ENCODE data around the gene IQCF5. TPM values are rescaled to one million over a fixed set of nuclear protein-coding genes. Genes with fewer than 3 reads are reported as not detected.
"Not testable (repeated sequence)": the region's sequence is repeated elsewhere in the genome, so short reads cannot be mapped to it uniquely, and the experiment has no call there.

Gene IQCF5
- total RNA-seq = not detected in 2 replicates

DNA sequence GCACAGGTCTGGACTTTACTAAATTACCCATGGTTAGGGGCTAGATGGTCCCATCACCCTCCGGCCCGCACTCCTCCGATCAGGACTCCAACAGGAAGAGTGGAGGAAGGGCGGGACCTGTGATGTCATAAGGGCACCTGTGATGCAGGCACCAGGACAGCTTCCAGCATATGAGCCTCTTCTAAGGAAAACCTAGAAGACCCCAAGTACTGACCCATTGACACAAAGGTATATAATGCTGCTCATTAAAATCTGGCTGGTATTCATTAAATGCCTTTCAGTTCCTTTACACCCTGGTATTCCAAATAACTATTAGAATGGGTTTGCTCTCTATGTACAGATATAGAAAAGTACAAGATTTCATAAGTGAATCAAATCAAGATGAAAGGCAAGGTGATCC is at the start of gene IQCF5:
TSS of gene IQCF5 (minus strand) at position 101 of the 400 bp plus-strand sequence. CDS start at position 31, 70 bp downstream.
- intact Hi-C loops (cut with micrococcal nuclease) = no loop called here

DNA sequence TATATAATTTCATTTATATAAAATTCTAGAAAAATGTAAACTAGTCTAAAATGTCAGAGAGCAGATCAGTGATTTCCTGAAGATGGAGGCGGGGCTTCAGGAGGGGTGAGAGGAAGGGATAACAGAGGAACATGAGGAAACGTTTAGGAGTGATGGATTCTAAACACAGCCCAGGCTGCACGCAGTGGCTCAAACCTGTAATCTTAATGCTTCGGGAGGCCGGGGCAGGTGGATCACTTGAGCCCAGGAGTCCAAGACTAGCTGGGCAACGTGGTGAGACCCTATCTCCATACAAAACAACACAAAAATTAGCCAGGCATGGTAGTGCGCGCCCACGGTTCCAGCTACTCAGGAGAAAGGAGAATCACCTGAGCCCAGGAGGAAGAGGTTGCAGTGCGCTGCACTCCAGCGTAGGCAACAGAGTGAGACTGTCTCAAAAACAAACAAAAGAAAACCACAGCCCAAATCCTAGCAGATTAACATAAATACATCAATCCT is 45.7 kb upstream of the IQCF5 start:
- intact Hi-C loops (cut with micrococcal nuclease) = no loop called here

DNA sequence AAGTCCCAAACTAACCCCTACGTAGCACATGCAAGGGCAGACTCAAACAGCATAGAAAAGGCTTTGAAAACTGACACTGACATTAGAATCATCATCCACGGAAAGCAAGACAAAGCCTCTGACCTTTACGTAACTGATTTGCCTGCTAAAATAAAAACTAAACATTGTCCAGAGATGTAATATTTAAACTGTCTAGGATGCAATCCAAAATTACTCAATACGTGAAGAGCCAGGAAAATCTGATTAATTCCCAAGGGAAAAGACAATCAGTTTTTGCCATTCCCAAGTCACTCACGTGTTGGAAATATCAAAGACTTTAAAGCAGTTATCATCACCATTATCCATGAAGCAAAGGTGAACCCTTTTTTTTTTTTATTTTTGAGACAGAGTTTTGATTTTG is 41.0 kb upstream of the IQCF5 start:
- intact Hi-C loops (cut with micrococcal nuclease) = no loop called here

DNA sequence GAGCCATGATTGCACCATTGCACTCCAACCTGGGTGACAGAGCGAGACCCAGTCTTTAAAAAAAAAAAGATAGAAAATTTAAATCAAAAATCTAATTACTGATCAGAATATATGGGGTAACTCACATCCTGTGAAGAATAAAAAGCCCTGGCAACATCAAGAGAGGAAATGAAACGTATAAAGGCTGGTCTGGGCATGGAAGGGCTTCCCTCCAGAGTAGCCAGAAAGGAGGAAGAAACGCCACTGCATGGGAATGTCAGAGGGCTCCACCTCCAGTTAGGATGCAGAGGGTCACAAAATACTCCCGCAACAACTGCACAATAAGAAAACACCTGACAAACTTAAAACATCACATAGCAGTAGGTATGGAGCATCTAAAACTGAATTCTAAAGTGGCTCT is 32.6 kb upstream of the IQCF5 start:
- intact Hi-C loops (cut with micrococcal nuclease) = no loop called here

- intact Hi-C loops (cut with micrococcal nuclease) = no loop called here
These were observed 28.8 kb upstream of the IQCF5 start for GRCh38 chr3:51904034-51904823.

GRCh38 chr3:51902361-51902760 is 27.0 kb upstream of the IQCF5 start:
- intact Hi-C loops (cut with micrococcal nuclease) = not testable (repeated sequence)

DNA sequence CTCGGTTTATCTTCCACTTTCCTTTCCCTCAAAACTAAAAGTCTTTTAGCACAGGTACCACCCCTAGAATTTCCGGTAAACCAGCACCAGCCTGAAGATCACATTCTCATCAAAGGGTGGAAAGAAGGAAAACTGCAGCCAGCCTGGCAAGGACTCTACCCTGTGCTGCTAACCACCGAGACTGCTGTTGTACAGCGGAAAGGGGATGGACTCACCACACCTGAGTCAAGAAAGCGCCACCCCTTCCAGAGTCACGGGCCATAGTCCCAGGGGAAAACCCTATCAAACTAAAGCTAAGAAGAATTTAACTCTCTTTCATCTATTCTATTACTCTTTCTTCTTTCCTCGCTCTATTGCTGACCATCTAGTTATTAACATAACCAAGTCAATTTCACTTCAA is 24.6 kb upstream of the IQCF5 start:
- intact Hi-C loops (cut with micrococcal nuclease) = not testable (repeated sequence)

- intact Hi-C loops (cut with micrococcal nuclease) = no loop called here
These were observed 22.0 kb upstream of the IQCF5 start for GRCh38 chr3:51897391-51897790.

- intact Hi-C loops (cut with micrococcal nuclease) = no loop called here
These were observed 21.4 kb upstream of the IQCF5 start for GRCh38 chr3:51896607-51897305.

- intact Hi-C loops (cut with micrococcal nuclease) = no loop called here
These were observed 19.5 kb upstream of the IQCF5 start for GRCh38 chr3:51894939-51895338.

GRCh38 chr3:51894391-51894790 is 19.0 kb upstream of the IQCF5 start:
- intact Hi-C loops (cut with micrococcal nuclease) = no loop called here

DNA sequence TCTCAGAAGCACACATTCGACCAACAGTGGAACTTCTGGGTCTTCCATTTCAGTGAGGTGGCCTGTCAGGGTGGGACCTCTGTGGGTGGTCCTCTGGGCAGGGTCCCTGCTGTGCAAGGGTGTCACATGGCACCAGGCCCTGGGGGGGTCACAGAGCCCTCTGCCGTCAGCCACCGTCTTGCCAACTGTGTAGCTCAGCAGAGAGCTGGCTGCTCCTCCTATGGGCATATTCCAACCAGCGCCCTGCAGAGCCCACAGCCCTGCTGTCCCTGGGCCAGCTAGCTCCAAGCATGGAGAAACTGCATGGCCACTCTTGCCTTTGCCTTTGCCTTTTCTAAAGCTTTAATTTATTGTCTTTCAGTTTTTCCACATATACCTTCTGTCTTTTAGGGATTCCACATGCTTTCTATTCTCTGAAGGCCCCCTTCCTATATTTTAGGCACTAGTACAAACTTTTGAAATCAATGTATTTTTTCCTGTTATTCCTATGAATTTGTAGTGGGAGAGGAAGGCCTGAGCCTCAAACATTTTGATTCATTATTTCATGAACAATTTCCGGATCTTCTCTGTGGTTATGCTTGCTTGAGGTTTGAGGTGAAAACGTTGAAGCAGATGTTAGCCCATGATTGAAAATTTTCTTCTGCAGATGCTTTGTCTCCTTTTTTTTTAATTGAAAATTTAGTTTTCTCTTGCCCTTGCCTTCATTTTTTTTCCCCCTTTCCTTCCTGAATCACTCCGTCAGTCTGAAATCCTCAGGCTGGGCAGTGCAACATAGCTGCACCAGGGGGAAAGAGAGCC is 16.0 kb upstream of the IQCF5 start:
- intact Hi-C loops (cut with micrococcal nuclease) = no loop called here

DNA sequence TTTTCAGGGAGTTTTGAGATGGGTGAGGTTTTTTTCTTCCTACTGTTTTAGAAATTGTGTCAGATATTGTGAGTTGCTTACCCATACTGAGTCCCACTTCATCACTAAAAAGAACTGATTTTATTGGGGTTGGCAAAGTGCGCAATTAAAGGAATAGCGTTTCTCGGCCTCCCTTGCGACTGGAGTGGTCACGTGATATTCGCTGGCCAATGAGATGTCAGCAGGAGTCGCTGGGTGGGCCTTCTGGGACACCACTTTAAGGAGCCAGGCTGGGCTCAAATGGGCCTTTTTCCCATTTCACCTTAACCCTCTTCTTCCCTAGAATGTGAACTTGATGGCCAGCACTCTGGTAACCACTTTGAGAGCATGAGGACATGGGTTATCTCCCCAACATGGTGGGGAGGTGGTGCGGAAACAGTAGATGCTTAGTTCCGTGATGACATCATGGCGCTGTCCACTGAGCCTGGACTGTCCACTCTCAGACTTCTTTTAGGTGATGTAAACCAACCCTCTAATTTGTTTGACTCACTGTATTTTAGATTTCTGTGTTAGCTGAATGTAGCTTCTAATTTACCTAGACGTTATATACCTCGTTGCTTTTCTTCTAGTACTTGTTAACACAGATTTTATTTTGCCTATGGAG is 13.2 kb upstream of the IQCF5 start:
- intact Hi-C loops (cut with micrococcal nuclease) = loop anchor here (10.0 kb wide), 1 partner anchor 254 kb away; no protein-coding TSS in a partner anchor

DNA sequence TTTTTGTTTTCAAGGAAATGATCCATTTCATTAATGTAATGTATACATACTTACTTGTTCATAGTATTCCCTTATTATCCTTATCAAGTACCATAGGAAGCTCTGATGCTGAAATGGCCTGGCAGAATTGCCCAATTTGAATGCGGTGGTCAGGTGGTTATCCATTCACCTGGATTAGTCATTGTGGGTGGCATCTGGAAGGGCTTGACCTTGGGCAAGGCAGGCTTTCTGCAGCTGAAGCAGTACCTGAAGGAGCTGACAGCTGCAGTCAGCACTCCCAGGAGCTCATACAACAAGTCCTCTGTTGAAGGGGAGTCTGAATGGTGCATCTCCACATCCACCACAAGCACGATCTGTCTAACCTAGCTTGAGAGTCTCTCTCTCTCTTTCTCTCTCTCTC is 12.2 kb upstream of the IQCF5 start:
- intact Hi-C loops (cut with micrococcal nuclease) = loop anchor here (10.0 kb wide), 1 partner anchor 253 kb away; no protein-coding TSS in a partner anchor

- intact Hi-C loops (cut with micrococcal nuclease) = loop anchor here (10.0 kb wide), 1 partner anchor 252 kb away; no protein-coding TSS in a partner anchor
These were observed 11.0 kb upstream of the IQCF5 start for GRCh38 chr3:51886447-51886846.

DNA sequence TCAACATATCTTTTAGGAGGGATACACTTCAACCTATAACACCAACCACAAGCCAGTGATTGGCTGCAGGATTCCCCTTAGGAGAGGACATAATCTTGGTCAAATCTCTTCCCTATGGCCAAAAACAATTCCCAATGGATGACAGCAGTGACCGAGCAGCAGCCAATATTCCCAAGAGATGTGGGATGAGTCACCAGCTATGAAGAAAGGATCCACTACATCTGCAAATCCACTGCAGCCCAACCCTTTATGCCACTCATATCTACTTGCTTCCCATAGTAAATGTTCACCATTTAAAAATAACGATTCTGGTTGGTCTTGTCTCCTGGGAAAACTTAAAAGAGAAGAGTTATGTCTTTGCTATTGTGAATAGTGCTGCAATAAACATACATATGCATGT is 4.5 kb upstream of the IQCF5 start:
- intact Hi-C loops (cut with micrococcal nuclease) = loop anchor here (10.0 kb wide), 1 partner anchor 245 kb away; no protein-coding TSS in a partner anchor

- intact Hi-C loops (cut with micrococcal nuclease) = no loop called here
These were observed 785 bp upstream of the IQCF5 start for GRCh38 chr3:51876186-51876585.

DNA sequence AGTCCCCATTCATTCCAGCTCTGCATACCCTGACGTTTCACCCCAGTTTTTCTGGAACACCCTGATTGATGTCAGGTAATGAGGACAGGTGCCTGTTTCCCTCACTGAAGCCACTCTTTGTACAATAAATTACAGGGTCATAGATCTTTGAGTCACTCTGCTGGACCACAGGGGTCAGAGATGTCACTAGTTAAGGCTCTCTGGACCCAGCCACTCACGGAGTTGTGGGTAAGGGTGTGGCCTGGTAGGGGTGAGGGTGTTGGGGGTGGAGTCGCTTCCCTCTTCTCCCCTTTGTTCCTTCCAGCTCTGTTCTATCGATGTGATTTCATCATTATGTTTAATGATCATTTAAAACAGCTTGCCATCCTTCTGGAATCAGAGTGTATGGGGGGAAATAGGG is 512 bp downstream of the IQCF5 start:
- intact Hi-C loops (cut with micrococcal nuclease) = no loop called here

DNA sequence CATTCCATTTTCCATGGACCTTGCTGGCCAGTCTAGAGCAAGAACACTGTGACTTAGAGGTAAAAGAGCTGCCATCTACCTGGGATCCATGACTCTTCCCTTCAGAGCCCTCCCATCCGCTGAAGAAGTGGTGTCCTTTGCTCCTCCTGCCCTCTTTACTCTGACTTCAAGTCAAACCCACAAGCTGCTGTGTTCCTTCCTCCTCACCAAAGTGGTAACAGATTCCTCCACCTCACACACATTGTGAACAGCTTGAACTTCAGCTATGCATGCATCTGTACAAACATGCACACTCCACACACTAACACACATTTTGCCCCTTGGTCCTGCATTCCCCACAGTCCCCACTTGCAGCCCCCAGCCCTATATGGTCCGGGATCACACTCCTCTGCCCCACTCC is 990 bp downstream of the IQCF5 start:
- intact Hi-C loops (cut with micrococcal nuclease) = no loop called here

- intact Hi-C loops (cut with micrococcal nuclease) = no loop called here
These were observed 1.5 kb downstream of the IQCF5 start for GRCh38 chr3:51873876-51874275.

DNA sequence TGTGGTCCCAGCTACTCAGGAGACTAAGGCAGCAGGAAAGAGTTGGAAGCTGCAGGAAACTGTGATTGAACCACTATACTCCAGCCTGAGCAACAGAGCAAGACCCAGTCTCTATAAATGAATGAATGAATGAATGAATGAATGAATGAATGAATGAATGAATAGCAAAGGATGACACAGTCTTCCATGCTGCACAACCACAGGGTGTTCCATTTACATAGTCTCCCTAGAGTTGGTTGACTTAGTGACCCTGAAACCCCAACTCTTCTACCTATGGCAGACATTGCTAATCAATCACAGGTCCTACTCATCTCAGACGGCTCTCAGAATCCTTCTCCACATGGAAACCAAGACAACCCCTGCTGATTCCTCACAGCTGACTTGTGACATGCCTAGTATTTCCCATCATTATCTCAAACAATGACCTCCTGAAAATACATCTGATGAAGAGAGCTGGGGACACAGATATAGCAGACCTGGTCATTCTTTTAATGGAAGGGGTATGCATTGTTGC is 2.1 kb downstream of the IQCF5 start:
- intact Hi-C loops (cut with micrococcal nuclease) = no loop called here

Measured in T-helper 1 cell treated with Interleukin-12 subunit alpha and Interleukin-12 subunit beta and Interleukin-4 antibody, amounts not matched to agents 30 ng/mL and 1 ng/mL, for 36 hours (primary cell).